GM04504 (cell line): ENCODE data around the gene PGLYRP4.
"Not testable (repeated sequence)": the region's sequence is repeated elsewhere in the genome, so short reads cannot be mapped to it uniquely, and the experiment has no call there.

Source experiments
- DNase-seq: peaks from one replicate; pipeline ENCODE4 v3.0.0-alpha.2; 2012; ENCODE audit warnings: low read depth

Gene PGLYRP4

DNA sequence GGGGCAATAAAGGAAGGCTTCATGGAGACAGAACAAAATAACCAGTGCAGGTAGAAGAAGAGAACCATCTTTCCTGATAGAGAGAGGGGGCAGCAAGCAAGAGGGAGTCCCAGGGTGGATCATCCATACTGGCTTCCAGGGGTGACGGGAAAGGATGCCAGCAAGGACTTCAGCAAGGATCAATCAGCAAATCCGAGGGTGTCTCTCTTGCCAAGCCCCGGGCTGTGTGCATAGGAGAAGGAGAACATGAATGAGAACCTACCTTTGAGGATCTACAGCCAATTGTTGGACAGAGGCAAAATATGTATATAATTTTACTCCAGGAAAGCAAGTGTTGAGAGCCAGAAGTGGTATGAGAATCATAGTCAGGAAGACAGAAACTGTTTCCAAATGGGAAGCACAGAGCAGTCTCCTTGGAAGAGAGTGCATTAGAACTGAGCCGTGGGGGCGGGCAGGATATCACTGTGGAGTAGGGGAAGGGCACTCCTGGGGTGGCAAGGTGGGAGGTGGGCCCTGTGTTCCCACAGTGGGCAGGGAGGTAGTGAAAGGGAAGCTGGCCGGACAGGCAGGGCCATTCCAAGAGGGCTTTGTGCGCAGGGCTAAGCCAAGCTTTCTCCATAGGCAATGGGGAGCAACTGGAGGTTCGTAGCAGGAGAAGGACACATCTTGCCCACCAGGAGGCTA lies 7.9 kb upstream of the PGLYRP4 start:
- no peak for DNase-seq

DNA sequence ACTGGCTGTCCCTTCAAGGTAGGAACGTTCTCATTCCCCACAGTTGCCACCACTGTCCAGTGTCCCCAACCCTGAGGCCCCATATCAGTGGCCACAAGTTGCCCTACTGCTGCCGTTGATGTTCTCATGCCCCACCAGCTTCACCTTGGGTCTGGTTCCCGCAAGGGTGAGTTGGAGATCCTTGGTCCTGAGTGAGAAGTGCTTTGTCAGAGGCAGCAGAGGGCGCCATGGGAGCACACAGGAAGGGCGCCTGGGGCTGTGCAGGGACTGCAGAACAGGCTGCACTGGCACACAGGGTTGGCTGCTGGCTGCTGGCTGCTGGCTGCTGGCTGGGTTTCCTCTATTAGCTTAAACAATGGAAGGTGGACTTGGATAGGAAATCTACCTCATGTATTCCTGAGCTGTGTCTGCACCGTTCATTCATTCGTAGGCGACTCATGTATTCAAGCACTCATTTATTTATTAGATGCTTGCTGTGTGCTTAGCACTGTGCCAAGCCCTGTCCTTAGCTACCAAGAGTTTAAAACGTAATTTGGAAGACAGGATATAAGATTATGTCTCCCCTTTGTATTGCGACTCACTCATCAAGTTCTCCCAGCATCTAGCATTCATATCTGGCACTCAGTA lies 6.9 kb upstream of the PGLYRP4 start:
- peak; percentile 8 for DNase-seq

DNA sequence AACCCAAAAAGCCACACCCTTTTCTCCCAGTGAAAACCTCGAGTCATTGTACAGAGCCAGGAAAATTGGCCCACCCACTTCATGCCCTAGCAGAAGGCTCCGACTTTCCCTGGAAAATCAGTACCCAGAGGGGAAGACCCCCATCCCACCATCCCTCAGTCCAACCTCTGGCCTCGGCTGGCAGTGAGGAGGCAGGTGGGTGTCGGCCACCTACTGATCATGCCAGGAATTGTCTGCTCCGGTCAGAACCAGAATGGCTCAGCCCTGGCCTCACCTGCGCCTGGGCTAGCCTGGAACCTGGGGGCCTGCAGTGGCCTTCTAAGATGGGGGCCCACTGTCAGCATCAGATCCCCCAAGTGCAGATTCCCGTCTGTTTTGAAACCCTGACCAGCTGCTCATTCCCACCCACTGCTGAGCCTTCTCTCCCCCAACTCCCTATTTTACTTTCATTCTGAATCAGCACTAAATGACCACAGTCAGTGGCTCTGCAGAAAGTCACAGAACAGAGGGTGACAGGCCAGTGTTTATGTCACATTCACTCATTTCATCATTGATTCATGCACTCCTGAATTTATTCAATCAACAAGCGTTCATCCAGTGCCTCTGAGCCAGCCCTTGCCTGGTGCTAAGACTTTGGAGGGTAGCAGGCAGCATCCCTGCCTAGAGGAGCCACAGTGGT lies 6.0 kb upstream of the PGLYRP4 start:
- DNase-seq = no peak

DNA sequence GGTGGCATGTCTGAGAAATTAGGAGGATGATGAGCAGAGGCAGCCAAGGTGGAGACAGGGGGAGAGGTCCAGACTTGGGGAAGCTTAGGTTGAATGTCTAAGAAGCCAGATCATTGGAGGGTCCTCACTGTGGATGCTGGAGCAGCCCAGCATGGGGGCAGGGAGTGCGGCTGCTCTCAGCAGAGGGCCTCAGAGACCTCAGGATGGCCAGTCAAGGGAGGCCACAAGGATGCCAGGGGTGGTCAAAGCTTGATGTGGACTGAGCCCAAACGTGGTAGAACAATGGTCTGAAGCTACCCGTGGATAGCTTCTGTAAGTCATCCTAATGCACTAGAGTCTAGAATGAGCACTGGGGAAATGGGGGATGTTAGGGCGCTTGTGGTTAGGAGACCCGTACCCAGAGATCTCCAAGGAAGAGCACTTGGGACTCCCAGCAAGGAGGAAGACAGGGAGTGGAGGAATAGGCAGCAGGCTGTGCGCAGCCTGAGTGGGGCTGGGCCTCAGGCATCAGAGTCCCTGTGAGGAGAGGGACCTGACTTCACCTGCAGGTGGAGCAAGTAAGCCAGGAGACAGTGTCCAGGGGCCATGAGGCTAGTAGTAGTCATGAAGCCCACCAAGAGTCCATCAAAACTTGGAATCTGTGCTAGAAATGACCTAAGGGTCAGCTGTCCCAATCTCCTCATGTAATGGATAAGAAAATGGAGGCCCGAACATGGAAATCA lies 4.7 kb upstream of the PGLYRP4 start:
- no peak for DNase-seq

DNA sequence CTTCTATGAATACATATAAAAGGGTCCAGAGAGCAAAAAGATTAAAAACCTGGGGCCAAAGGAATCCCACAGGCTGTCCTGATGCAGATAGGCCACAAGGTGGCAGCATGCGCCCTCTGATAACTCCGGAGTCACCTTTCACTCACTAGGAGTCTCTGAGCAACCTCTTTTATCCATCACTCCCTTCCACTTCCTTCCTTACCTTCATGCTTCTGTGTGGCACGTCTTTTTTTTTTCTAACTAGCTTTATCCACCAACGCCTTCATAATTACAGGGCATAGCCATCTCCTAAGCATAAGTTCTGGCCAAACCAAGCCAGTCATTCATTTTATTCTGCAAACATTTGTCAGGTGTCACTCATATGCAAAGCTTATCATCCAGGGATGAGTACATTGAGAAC lies 3.9 kb upstream of the PGLYRP4 start:
- DNase-seq = peak; percentile 21

DNA sequence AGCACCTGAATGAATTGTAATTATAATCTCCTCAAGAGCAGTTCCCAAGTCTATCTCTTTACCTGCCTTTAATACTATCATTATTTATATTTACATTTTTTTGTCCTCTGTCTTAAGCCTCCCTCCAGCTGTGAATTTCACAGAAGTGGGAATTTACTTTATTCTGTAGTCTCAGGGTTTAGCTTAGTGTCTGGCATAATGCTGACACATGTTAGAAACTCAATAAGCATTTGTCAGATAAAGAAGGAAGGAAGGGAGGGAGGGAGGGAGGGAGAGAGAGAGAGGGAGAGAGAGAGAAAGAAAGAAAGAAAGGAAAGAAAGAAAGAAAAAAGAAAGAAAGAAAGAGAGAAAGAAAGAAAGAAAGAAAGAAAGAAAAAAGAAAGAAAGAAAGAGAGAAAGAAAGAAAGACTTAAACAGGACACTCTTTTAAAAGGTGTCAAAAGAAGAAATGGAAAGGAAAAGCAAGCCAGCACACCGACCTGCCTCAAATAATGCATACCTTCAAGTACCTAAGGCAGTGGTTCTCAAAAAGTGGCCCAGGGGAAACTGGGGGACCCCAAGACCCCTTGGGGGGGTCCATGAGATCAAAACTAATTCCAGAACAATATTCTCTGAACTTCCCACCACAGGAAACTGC lies 1.8 kb upstream of the PGLYRP4 start:
- no peak for DNase-seq

DNA sequence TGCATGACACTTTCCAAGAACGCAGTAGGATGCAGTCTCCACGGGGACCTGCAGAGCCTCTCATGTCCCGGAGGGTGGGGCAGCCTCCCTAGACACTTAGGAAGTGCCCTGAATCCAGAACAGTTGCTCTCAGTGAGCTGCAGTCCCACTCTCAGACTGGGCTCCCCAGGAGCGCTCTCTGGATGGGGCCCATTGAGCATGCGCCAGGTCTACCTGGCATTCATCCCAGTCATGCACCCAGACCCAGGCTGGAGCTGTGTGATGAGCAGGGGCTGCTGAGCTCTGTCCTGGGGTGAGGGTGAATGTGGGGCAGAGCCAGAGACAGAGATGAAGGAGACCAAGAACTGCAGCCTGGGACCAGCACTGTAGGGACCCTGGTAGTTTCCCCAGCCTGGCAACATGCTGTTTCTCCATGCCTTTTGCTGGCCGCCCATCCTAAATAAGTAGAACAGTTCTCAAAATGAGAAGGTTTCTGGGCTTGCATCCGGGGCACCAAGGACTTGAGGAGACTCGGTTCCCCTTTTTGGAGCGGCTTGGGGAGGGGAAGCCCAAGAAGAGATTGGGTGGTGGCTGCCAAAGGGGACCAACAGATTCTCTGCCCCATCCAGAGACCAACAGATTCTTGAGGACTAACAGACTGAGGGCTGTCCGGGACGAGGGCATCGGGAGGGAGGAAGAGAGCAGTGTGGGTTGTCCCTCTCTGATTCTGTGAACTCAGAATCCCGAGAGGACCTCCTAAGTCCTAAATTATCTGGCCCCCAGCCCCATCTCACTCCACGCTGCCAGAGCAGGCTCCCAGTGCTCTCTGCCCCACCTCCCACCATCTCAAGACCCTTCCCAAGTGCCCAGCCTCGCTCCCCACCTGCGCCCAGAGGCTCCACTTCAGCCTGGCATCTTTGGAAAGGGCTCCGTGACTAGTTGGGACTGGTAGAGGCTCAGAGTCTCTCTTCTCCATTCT lies 1.0 kb upstream of the PGLYRP4 start:
- no peak for DNase-seq

DNA sequence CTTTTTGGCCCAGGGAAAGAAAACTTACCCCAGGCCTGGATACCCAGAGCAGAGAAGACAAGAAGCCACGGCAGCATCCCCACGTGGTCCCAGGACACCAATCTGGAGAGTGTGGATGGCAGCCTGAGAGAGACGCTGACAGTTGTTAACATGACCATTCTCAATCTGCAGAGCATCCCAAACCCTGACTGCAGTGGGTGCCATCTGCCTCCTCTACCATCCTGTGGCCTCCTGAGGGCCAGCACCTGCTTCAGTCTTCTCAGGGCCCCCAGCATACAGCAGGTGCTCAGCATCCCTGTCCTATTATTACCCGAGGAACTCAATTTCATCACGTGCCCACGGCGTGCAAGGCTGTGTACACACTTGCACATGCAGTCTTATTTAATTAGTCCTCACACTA lies 785 bp downstream of the PGLYRP4 start:
- DNase-seq = no peak

DNA sequence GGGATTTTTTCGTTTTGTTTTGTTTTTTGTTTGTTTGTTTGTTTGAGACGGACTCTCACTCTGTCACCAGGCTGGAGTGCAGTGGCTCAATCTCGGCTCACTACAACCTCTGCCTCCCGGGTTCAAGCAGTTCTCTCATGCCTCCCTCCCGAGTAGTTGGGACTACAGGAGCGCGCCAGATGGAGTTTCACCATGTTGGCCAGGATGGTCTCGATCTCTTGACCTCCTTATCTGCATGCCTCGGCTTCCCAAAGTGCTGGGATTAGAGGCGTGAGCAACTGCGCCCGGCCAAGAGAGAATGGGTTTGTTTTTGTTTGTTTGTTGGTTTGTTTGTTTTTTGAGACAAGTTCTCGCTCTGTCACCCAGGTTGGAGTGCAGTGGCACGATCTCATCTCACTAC lies 1.6 kb downstream of the PGLYRP4 start:
- not testable (repeated sequence) for DNase-seq

DNA sequence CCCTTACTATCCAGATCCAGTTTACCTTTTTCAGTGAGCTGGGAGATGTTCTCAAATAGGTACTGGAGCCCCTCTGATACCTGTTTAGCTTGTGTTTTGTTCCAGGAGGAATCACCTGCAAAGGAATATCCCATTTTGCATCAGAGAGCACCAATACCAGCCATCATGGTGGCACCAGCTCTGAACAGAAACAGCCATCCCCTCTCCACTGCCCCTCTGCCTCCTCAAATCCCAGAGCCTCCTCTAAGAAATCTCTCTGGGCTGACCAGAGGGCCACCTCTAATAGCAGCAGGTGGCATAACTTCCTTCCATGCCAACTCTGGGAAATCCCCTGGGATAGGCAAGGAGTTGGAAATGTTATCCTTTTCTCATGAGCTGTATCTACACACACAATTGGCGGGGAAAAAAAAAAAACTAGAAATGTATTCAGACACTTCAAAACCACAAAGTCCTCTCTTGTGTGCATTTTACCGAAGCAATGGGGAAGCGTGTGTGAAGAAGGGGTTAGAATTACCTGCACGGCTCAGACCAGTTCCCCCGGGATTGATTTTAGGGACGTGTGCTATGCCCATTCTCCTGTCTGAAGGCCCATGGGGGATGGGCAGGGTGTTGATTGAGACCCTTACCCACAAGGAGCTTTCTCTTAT lies 2.4 kb downstream of the PGLYRP4 start:
- no peak for DNase-seq

DNA sequence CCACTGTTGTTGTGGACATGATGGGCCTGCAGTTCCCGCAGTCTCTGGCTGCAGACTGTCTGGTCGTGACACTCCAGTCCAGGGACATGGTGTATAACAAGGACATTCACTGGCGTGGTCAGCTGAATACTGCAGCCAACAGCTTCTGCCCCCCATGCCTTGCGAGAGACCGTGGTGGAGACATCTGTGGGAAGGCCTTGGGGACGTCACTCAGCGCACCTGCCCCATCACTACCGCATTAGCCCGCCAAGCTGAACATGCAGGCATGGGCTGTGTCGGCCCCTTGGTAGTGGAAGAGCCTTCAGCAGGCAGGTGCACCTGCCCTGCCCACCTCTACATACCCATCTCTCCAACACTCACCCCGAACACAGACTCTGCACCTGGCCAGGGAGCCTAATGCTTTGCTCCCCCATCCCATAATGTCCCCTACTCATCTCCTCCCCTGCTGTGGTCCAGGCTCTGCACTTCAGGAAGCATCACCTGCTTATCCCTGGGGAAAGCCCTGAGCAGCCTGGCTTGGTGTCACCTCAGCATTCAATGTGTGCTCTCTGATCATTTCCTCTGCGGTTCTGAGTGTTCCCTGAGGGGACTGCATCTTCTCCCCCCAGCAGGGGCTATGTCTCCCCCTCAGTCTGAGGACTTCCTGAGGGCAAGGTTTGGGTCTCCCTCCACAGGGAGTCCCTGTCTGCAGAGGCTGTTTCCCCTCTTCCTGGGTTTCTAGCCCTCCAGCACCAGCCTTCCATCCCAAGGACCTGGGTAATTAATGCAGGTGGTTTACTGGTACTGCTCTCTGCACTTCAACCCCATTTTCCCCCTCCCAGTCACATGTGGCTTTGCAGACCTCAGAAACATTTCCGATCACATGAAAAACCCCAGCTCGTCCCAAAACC lies 3.2 kb downstream of the PGLYRP4 start:
- DNase-seq = no peak

DNA sequence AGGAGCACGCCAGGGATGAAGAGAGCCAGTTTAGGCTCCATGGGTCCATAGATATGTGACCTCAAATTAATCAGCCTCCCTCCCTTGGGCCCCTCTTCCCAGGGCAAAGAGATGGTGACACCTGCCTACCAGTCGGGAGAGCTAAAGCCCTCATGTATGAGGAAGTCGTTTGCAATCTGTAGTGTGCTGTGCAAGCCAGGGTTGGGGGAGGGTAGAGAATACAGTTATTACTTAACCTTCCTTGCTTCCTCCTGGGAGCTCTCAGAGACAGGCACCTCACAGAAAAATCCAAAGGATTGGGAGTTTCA lies 4.0 kb downstream of the PGLYRP4 start:
- no peak for DNase-seq

DNA sequence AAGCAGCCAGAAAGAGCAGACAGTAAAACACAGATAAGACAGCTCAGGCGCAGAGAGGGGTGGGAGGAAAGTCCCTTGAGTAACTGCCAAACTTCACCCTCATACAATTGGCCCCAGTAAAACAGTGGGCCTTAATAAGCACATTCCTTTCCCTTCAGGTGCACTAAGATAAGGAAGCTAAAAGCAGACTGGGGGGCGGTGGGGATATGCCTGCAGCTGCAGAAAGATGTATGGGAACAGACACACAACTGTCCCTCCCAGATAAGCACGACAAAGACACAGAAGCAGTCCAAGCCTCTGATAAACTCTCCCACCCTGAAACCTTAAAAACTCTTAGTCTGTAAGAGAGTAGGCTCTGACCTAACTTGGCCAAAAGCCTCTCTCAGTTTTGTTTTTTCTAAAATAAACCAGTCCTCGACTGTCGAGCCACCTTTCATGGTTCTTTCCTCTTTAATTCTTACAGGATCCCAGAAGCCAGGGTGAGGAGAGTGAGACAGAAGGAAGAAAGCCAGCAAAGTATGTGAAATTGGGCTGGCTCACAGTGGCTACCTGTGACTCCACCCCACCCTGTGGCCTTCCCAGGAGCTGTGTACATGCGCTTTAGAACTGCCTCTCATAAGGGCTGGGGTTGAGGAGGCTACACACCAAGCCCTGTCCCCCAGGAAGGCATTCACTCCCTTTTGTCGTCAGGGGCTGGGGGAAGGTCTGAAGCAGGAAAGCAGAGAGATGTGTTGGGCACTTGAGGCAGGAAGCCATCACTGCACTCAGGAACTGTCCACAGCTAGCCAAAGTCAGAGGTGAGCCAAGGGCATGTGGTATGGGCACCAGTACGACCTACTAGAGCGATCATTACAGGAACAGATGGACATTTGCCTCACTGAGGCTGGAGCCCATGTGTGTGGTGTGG lies 4.6 kb downstream of the PGLYRP4 start:
- DNase-seq = no peak

DNA sequence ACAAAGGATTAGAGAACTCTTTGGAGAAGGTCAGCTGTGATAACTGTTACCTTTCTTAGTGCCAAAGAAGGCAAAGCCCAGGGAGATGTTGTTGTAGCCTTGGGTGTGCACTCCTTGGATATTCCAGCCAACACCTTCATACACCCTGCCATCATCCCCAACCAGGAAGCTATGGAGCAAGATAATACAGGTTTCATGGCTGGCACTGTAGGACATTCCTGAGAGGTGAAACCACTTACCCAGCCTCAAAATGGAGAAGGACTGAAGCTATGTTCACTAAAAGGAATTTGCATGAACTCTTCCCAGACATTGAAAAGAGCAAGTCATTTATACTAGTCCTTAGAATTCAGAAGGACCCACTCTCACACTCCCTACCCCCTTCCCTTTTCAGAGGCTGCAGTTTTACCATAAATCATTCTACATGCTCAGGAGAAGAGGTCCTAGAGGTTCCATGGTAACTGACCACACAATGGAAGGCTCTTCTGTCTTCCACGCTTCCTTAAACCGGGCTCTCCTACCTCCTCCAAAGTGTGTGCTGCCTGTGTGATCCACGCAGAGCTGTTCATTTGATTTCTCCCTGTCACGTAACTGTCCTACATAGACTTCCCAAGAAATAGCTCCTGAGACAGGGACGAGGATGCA lies 5.5 kb downstream of the PGLYRP4 start:
- no peak for DNase-seq

DNA sequence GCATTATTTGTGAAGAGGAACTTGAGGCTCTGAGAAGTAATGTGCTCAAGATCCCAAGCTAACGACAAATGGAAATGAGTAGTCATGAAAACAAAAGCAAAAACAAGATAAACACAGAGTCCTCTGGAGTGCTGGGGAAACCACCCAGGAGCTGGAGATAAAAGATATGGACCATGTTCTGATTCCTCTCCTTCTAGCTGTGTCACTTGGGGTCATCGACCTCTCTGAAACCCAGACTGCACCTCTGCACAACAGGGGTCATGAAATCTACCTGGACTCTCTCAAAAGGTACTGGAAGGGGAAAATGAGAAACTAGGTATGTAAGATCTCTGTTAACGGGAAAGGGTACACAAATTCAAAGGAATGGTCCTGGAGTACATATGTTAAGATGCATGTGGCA lies 6.5 kb downstream of the PGLYRP4 start:
- no peak for DNase-seq

DNA sequence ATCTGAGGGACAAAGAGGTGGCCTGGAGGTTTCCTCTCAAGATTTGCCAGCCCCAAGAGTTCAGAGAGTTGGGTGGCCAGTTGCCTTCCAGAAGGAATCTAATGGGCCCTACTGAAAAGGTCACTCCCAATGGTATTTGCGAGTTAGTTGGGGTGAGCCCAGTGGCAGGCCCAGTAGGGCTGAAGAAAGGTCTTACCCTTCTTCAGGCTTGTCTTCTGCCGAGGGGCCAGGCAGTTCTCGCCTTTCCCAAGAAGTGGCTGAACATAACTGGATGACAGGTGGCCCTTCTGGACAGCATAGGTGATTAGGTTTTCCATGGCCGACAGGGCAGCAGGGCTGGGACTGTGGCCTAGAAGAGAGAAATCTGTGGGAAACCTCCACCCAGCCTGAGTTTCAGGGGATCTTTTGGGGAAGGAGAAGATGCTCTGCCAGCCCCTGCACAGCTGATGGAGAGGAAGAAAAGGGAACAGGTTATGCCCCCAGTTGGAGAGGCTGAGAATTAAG lies 7.2 kb downstream of the PGLYRP4 start:
- DNase-seq = no peak

DNA sequence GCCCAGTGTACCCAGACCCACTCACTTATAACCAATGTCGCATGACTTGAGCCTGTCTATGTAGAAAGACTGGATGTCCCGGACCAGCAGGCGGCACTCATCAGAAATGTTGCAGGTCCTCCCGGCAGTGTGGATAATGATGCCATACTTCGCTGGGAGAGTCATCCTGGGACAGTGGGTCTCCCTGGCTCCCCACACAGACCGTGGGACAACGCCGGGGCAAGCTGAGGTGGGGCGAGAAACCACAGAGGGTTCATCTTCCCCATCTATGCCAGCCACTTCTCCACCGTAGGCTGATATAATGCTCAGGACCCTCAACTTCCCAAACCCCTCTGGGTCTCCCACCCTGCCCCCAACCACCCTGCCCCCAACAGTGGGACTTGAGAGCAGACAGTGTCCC lies 8.3 kb downstream of the PGLYRP4 start:
- DNase-seq = no peak

DNA sequence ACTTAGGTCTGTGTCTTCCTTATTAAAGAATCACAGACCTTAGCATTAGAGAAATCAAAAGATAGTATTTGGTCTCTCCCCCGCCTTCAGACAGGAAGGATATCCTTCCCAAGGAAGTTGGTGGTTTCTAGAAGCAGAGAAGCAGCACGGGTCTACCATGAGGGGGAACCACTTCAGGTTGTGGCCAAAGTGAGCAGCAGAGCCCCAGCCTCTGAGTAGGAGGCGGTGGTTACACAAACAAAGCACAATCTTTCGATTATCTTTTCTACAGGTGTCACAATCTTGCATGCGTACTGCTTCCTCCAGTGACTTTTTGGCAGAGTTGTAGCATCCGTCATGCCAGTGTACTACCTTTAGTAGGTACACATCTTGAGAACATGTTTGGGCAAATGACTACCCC lies 8.8 kb downstream of the PGLYRP4 start:
- no peak for DNase-seq
